GM19351 (cell line): ENCODE results near the gene TAS1R1.
A peak's percentile ranks its signal among the peaks of the same experiment; 100 is the strongest.
"Not testable (repeated sequence)": the region's sequence is repeated elsewhere in the genome, so short reads cannot be mapped to it uniquely, and the experiment has no call there.

Source experiments
- ATAC-seq: cut with Tn5 transposase; IDR thresholded peaks from one replicate; pipeline ENCODE4 v1.9.1; 2021; ENCODE audit warnings: mild to moderate bottlenecking, moderate library complexity; ENCODE audit not compliant: unreplicated experiment

Gene TAS1R1

GRCh38 chr1:6588128-6588892, 33.2 kb downstream of the TAS1R1 start:
- no peak for ATAC-seq

- no peak for ATAC-seq
Measured at GRCh38 chr1:6588893-6589520, 33.9 kb downstream of the TAS1R1 start.

- no peak for ATAC-seq
Measured at GRCh38 chr1:6590046-6590445, 34.9 kb downstream of the TAS1R1 start.

GRCh38 chr1:6591222-6591621, 36.1 kb downstream of the TAS1R1 start:
- ATAC-seq: no peak

GRCh38 chr1:6591644-6592043, 36.5 kb downstream of the TAS1R1 start:
- ATAC-seq: no peak

- no peak for ATAC-seq
Measured at GRCh38 chr1:6592441-6592840, 37.3 kb downstream of the TAS1R1 start.

- ATAC-seq: no peak
Measured at GRCh38 chr1:6592865-6593593, 37.9 kb downstream of the TAS1R1 start.

GRCh38 chr1:6593810-6594209, 38.7 kb downstream of the TAS1R1 start:
- ATAC-seq: no peak

GRCh38 chr1:6594977-6595740, 40.1 kb downstream of the TAS1R1 start:
- ATAC-seq: no peak

GRCh38 chr1:6596351-6596750, 41.2 kb downstream of the TAS1R1 start:
- no peak for ATAC-seq

- ATAC-seq: no peak
Measured at GRCh38 chr1:6596886-6597776, 42.0 kb downstream of the TAS1R1 start.

GRCh38 chr1:6597777-6598131, 42.6 kb downstream of the TAS1R1 start:
- ATAC-seq: no peak

- no peak for ATAC-seq
Measured at GRCh38 chr1:6599141-6599975, 44.3 kb downstream of the TAS1R1 start.

- ATAC-seq: not testable (repeated sequence)
Measured at GRCh38 chr1:6599991-6600390, 44.9 kb downstream of the TAS1R1 start.

GRCh38 chr1:6600410-6601048, 45.4 kb downstream of the TAS1R1 start:
- no peak for ATAC-seq

- peak; percentile 42 for ATAC-seq
Measured at GRCh38 chr1:6601049-6601922, 46.2 kb downstream of the TAS1R1 start.

GRCh38 chr1:6601923-6602668, 47.0 kb downstream of the TAS1R1 start:
- ATAC-seq: peak; percentile 26
